Activated CD4-positive, alpha-beta T cell treated with anti-CD3 and anti-CD28 coated beads, Interleukin-2, amount 10 ng/mL, durations not matched to agents 7 days and 5 days (primary cell): ENCODE measurements around the gene UBR3. TPM values are rescaled to one million over a fixed set of nuclear protein-coding genes. Genes with fewer than 3 reads are reported as not detected.
"Not testable (repeated sequence)": the region's sequence is repeated elsewhere in the genome, so short reads cannot be mapped to it uniquely, and the experiment has no call there.

Experiments
- CTCF ChIA-PET: fragments of 350-600 bp; sonication (Branson Sonifier 250); formaldehyde crosslinking; loops from one replicate; lab custom pipeline; 2021; ENCODE audit warnings: antibody characterized with exemption; lab: Charles Lee
- POLR2A ChIA-PET: fragments of 350-600 bp; sonication (Branson Sonifier 250); formaldehyde crosslinking; loops from one replicate; lab custom pipeline; 2021; ENCODE audit warnings: antibody characterized with exemption; lab: Charles Lee
- DNase-seq: peaks from one replicate; pipeline ENCODE4 v3.0.0-alpha.2; 2020
- H3K27ac Mint-ChIP-seq: one replicate; pipeline ENCODE4 v1.8.0; 2021; ENCODE audit warnings: mild to moderate bottlenecking, moderate library complexity, mixed read lengths
- H3K27me3 Mint-ChIP-seq: one replicate; pipeline ENCODE4 v1.8.0; 2021; ENCODE audit warnings: mixed read lengths
- H3K36me3 Mint-ChIP-seq: one replicate; pipeline ENCODE4 v1.8.0; 2021; ENCODE audit warnings: low read depth, mixed read lengths
- H3K4me1 Mint-ChIP-seq: one replicate; pipeline ENCODE4 v1.8.0; 2021; ENCODE audit warnings: mixed read lengths
- H3K4me3 Mint-ChIP-seq: one replicate; pipeline ENCODE4 v1.8.0; 2021; ENCODE audit warnings: mild to moderate bottlenecking, moderate library complexity, mixed read lengths
- H3K9me3 Mint-ChIP-seq: one replicate; pipeline ENCODE4 v1.8.0; 2021; ENCODE audit warnings: mixed read lengths
- total RNA-seq, 2 experiments: library from RNA; stranded (reverse); gene quantifications; one replicate each; pipeline ENCODE4 v1.2.3, GENCODE V29; 2021

The UBR3 gene
- total RNA-seq, 2 experiments from 2014 or later: 22.4 to 27.4 TPM

DNA sequence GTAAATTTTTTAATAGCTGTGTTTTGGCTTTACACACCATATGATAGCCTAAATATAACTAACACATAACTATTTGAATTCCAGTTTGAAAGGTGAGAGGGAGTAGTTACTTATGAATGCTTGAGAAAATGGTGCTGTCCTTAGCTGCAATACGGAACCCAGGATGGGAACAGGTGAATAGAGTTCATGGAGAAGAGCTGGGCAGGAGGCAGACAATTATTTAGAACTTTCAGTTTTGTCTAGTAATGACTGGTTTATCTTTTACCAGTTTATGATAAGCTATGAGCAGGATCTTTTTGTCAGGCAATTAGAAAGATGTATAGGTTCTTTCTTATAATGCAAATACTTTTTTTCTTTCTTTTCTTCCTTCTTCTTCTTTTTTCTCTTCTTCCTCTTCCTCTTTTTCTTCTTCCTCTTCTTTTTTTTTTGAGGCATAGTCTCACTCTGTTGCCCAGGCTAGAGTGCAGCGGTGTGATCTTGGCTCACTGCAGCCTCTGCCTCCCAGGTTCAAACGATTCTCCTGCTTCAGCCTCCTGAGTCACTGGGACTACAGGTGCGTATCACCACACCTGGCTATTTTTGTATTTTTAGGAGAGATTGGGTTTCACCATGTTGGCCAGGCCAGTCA is 25.9 kb downstream of the UBR3 start:
- Mint-ChIP-seq H3K27ac (no peak overlapping the region), H3K4me3 (no peak overlapping the region), H3K9me3 (peaks cover 10% of the 10 kb centered on the region), H3K27me3 (no peaks in the 10 kb centered on the region), H3K4me1 (peaks cover 6% of the 10 kb centered on the region), H3K36me3 (peaks cover 31% of the 10 kb centered on the region)
- POLR2A ChIA-PET: no interaction called here
- DNase-seq: no peak
- CTCF ChIA-PET: interaction anchor here (0.7 kb wide), 1 partner anchor 10 kb away, joined by 3 read pairs; no protein-coding TSS in a partner anchor

- H3K4me1 Mint-ChIP-seq, POLR2A ChIA-PET, CTCF ChIA-PET, H3K27me3 Mint-ChIP-seq, H3K27ac Mint-ChIP-seq, H3K4me3 Mint-ChIP-seq, DNase-seq, H3K9me3 Mint-ChIP-seq: not testable (repeated sequence)
- H3K36me3 Mint-ChIP-seq: peaks cover 14% of the 10 kb centered on the region
Measured at GRCh38 chr2:169855281-169856258, 28.3 kb downstream of the UBR3 start.

- DNase-seq: no peak
- Mint-ChIP-seq H3K36me3 (peaks cover 1% of the 10 kb centered on the region), H3K27me3 (no peaks in the 10 kb centered on the region), H3K27ac (no peak overlapping the region), H3K4me1 (no peaks in the 10 kb centered on the region), H3K9me3 (peaks cover 2% of the 10 kb centered on the region), H3K4me3 (no peak overlapping the region)
- ChIA-PET CTCF (no interaction called here), POLR2A (interaction anchor here (0.6 kb wide), 1 partner anchor 957 kb away, joined by 3 read pairs; no protein-coding TSS in a partner anchor)
Measured at GRCh38 chr2:169859423-169859822, 32.2 kb downstream of the UBR3 start.

DNA sequence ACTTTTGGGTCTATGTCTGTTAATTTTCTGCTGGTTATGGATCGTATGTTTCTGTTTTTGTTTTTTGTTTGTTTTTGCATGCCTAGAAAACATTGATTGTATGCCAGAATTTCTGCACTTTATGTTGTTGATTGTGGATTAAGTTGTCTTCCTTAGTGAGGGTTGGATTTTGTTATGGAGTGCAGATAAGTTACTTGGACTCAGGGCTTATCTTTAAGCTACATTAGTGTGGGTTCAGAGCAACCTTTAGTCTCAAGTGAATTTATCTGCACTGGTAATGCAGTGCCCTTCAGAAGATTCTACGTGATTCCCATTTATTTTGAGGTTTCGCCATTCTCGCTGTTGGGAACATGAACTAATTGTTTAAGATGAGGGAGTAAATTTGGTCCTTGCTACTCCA is 32.9 kb downstream of the UBR3 start:
- Mint-ChIP-seq H3K4me3 (no peak overlapping the region), H3K9me3 (no peaks in the 10 kb centered on the region), H3K4me1 (no peaks in the 10 kb centered on the region), H3K27ac (no peak overlapping the region), H3K27me3 (no peaks in the 10 kb centered on the region), H3K36me3 (peaks cover 1% of the 10 kb centered on the region)
- no peak for DNase-seq
- POLR2A ChIA-PET: no interaction called here
- CTCF ChIA-PET: no interaction called here

GRCh38 chr2:169862816-169863215 is 35.6 kb downstream of the UBR3 start:
- ChIA-PET CTCF (interaction anchor here (1.8 kb wide), 1 partner anchor 15 kb away, joined by 6 read pairs; no protein-coding TSS in a partner anchor), POLR2A (no interaction called here)
- H3K4me1 Mint-ChIP-seq: no peaks in the 10 kb centered on the region
- no peak overlapping the region for H3K27ac Mint-ChIP-seq
- H3K4me3 Mint-ChIP-seq: no peak overlapping the region
- H3K27me3 Mint-ChIP-seq: no peaks in the 10 kb centered on the region
- peaks cover 1% of the 10 kb centered on the region for H3K36me3 Mint-ChIP-seq
- no peak for DNase-seq
- no peaks in the 10 kb centered on the region for H3K9me3 Mint-ChIP-seq

GRCh38 chr2:169865492-169865891 is 38.2 kb downstream of the UBR3 start:
- no peak for DNase-seq
- Mint-ChIP-seq H3K36me3 (no peaks in the 10 kb centered on the region), H3K4me3 (no peak overlapping the region), H3K27me3 (no peaks in the 10 kb centered on the region), H3K4me1 (peaks cover 4% of the 10 kb centered on the region), H3K9me3 (no peaks in the 10 kb centered on the region), H3K27ac (no peak overlapping the region)
- CTCF ChIA-PET: interaction anchor here (0.6 kb wide), 1 partner anchor 419 kb away, joined by 3 read pairs; no protein-coding TSS in a partner anchor
- POLR2A ChIA-PET: no interaction called here

- H3K36me3 Mint-ChIP-seq, DNase-seq, CTCF ChIA-PET, H3K27me3 Mint-ChIP-seq, H3K4me1 Mint-ChIP-seq, H3K27ac Mint-ChIP-seq, H3K9me3 Mint-ChIP-seq, POLR2A ChIA-PET, H3K4me3 Mint-ChIP-seq: not testable (repeated sequence)
Measured at GRCh38 chr2:169866230-169866629, 39.0 kb downstream of the UBR3 start.

- Mint-ChIP-seq H3K4me1 (peaks cover 4% of the 10 kb centered on the region), H3K4me3 (no peak overlapping the region), H3K9me3 (no peaks in the 10 kb centered on the region), H3K36me3 (no peaks in the 10 kb centered on the region), H3K27ac (no peak overlapping the region), H3K27me3 (no peaks in the 10 kb centered on the region)
- DNase-seq: no peak
- ChIA-PET POLR2A (no interaction called here), CTCF (no interaction called here)
Measured at GRCh38 chr2:169867579-169867978, 40.3 kb downstream of the UBR3 start.

DNA sequence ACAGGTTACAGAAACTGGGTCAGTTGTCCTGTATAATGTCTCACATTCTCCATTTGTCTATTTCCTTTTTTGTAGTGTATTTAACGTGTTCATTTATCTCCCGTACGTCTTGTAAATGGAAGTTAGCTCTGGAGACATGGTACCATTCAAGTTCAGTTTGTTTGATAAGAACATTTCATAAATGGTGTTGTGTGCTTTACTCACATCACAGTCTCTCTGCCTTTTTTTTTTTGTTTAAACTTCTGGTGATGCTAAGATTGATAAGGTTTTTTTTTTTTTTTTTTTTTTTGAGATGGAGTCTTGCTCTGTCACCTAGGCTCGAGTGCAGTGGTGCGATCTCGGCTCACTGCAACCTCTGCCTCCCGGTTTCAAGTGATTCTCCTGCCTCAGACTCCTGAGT is 41.7 kb downstream of the UBR3 start:
- H3K36me3 Mint-ChIP-seq: no peaks in the 10 kb centered on the region
- H3K4me1 Mint-ChIP-seq: peaks cover 4% of the 10 kb centered on the region
- ChIA-PET CTCF (no interaction called here), POLR2A (no interaction called here)
- H3K27ac Mint-ChIP-seq: no peak overlapping the region
- H3K4me3 Mint-ChIP-seq: no peak overlapping the region
- no peaks in the 10 kb centered on the region for H3K27me3 Mint-ChIP-seq
- no peaks in the 10 kb centered on the region for H3K9me3 Mint-ChIP-seq
- no peak for DNase-seq

DNA sequence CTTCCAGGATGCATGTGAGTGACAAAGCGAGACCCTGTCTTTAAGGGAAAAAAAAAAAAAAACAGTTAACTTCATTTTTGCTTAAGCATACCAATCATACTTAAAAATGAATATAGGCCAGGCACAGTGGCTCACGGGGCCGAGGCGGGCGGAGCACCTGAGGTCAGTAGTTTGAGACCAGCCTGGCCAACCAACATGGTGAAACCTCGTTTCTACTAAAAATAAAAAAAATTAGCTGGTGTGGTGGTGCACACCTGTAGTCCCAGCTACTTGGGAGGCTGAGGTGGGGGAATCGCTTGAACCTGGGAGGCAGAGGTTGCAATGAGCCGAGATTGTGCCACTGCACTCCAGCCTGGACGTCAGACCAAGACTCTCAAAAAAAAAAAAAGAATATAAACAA is 44.1 kb downstream of the UBR3 start:
- POLR2A ChIA-PET, H3K27me3 Mint-ChIP-seq, H3K36me3 Mint-ChIP-seq, DNase-seq, H3K4me1 Mint-ChIP-seq, H3K4me3 Mint-ChIP-seq, H3K9me3 Mint-ChIP-seq, H3K27ac Mint-ChIP-seq: not testable (repeated sequence)
- CTCF ChIA-PET: interaction anchor here (0.6 kb wide), 1 partner anchor 42 kb away, joined by 3 read pairs; no protein-coding TSS in a partner anchor

DNA sequence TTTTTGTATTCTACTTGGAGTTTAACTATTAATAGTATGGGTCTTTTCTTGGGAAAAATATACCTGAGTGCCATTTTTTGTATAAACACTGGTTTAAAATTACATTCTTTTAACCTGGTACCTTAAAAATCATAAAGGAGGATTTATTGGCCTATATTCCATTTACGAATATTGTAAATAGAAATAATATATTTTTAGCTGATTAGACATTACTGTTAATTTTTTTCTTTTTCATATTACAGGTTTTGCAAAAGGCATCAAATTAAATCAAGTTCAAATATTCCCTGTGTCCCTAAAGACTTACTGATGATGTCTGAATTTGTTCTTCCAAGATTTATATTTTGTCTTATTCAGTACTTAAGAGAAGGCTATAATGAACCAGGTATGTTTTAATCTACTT is 44.7 kb downstream of the UBR3 start:
- CTCF ChIA-PET: no interaction called here
- Mint-ChIP-seq H3K9me3 (no peaks in the 10 kb centered on the region), H3K36me3 (peaks cover 4% of the 10 kb centered on the region), H3K4me1 (peaks cover 4% of the 10 kb centered on the region), H3K27ac (no peak overlapping the region), H3K4me3 (no peak overlapping the region), H3K27me3 (no peaks in the 10 kb centered on the region)
- POLR2A ChIA-PET: no interaction called here
- DNase-seq: no peak

DNA sequence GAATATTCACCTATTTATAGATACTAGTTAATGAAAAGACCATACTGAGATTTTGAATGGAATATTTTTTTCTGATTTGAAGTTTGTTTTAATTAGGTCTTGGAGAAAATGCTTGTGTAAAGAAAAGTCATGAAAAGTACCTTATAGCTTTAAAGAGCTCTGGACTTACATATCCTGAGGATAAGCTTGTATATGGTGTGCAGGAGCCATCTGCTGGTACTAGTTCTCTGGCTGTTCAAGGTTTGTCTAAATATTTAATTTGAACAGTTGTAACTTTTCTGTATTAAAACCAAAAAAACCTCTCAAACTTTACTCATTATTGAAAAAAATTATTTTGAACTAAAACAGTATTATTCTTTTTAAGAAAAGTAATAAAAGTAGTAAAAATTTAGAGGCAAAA is 50.1 kb downstream of the UBR3 start:
- no peak overlapping the region for H3K27ac Mint-ChIP-seq
- no peaks in the 10 kb centered on the region for H3K27me3 Mint-ChIP-seq
- H3K36me3 Mint-ChIP-seq: peaks cover 4% of the 10 kb centered on the region
- CTCF ChIA-PET: interaction anchor here (1.4 to 1.5 kb wide), 2 partner anchors 14 to 59 kb away, joined by 3 to 6 read pairs; no protein-coding TSS in a partner anchor
- H3K4me1 Mint-ChIP-seq: no peaks in the 10 kb centered on the region
- no peak for DNase-seq
- no peaks in the 10 kb centered on the region for H3K9me3 Mint-ChIP-seq
- no peak overlapping the region for H3K4me3 Mint-ChIP-seq
- POLR2A ChIA-PET: no interaction called here

GRCh38 chr2:169887120-169887519 is 59.9 kb downstream of the UBR3 start:
- H3K4me3 Mint-ChIP-seq: no peak overlapping the region
- CTCF ChIA-PET: no interaction called here
- H3K4me1 Mint-ChIP-seq: no peaks in the 10 kb centered on the region
- H3K27ac Mint-ChIP-seq: no peak overlapping the region
- no peaks in the 10 kb centered on the region for H3K36me3 Mint-ChIP-seq
- POLR2A ChIA-PET: interaction anchor here (0.6 kb wide), 1 partner anchor 9 kb away, joined by 3 read pairs; no protein-coding TSS in a partner anchor
- H3K27me3 Mint-ChIP-seq: no peaks in the 10 kb centered on the region
- no peak for DNase-seq
- H3K9me3 Mint-ChIP-seq: no peaks in the 10 kb centered on the region
